ENCODE data around the gene SMTNL2.
A peak's percentile ranks its signal among the peaks of the same experiment; 100 is the strongest.
"Not testable (repeated sequence)": the region's sequence is repeated elsewhere in the genome, so short reads cannot be mapped to it uniquely, and the experiment has no call there.

The SMTNL2 gene

DNA sequence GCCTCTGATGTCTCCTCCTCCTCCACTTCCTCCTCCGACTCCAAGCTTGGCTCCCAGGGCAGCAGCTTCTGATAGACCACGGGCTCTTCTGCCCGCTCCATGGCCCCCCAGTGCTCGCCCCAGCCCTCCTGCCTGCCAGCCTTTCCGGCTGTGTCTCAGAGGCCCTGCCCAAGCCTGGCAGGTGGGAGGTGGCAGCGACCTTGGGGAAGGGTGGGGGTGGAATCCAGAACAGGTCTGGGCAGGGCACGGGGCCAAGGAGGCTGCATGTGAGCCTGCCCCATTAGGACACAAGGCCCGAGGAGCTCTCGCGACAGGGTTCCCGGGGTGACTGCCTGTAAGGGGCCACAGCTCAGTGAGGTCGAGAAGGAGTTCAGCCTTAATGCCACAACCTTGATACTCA is 23.9 kb upstream of the SMTNL2 start, which contains the start of gene GGT6:
Gene GGT6, minus strand, starts transcription at position 157 of the 400 bp plus-strand sequence. Its CDS starts 56 bp downstream, at position 101.
- DNase-seq (ENCODE audit: low spot score) = no peak

DNA sequence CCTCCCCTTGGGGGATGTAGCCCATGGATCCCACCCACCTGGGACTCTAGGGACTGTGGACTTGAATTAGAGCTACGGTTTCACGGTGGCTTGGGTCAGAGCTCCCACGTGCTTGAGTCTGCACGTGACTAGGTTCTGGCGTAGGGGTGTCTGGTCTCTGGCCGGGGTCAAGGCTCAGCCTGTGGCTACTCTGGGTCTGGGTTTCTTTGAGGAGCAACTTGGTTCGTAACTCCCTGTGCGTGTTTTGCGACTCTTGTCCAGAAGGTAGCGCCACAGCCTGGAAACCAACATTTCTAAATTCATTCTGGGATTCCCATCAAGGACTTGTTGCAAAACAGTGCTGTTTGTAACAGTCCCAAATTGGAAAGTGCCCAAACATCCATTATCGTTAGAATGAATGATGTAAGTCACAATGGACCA is 23.5 kb upstream of the SMTNL2 start:
- no peak for DNase-seq (ENCODE audit: low spot score)

DNA sequence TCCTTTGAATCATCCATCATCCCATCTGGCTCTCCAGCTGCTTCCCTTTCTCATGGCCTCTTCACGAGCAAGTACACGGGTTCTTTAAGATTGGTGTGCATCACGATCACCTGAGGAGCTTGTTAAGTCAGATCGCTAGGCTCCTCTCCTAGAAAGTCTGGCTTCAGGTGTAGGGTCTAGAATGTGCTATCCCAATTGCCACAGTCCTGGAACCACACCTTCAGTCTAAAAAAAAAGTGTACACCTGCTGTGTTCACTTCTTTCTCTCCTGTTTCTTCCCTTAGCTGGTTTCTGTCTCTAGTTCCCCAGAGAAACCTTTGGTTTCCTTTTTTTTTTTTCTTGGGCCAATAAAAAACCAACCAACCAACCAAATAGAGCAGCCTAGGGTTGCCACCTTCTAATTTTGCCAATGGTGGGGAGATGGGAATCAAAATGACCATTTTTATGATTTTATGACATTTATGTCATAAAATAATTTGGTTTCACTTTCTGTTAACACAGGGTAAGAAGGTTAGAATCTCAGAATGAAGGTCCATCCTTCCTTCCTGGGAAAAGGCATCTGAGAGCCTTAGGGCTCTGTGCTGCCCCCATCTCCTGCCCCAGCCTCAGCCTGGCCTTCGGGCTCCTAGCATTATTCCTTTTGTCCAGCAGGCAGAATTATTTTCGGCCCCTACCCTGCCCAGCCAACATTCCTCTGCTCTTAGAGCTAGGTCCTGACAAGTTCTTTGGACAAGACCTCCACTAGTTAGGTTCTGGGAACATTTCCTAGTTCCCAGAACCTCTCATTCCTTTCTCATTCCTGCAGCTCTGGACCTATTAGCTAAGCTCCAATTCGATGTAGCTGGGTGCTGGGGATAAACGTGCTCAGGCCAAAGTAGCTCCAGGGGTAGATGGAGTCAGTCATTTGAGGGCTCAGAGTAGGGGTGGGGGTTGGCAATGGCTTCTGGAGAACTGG is 22.0 kb upstream of the SMTNL2 start:
- DNase-seq (ENCODE audit: low spot score) = no peak

DNA sequence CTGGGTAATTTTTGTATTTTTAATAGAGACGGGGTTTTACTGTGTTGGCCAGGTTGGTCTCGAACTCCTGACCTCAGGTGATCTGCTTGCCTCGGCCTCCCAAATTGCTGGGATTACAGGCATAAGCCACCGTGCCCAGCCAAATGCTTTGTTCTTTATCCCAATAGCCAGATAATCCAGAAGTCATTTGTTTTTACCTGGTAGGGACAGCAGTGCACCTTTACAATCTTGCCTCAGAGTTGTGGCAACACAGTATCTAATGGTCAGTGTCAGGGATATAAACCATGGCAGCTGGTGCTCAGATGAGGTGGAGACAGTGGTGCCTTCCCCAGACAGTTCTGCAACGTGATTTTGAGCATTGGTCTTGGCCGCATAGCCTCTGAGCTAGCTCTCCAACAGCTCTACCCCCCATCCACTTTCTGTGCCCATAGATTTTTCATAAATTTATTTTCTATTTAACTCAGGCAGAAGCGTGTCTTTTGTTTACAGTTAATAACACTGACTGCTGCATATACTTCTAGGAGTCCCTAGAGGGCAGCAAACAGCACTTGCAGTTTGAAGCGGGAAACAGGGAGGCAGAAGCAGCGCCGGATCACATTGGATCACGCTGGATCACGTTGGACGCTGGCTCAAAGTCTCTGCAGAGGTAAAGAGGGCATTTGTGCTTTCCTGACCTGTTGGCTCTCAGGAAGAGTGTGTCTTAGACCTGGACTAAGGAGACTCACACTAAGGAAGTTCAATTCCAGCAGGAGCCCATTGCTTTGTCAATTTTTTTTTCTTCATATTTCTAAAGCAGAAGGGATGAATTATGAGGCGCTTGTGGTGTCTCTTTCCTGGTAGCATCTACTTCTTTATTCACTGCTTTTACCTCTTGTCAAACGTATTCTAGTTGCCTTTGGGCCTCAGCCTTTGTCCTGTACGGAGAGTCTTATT is 18.9 kb upstream of the SMTNL2 start:
- peak; percentile 78 for DNase-seq (ENCODE audit: low spot score)

DNA sequence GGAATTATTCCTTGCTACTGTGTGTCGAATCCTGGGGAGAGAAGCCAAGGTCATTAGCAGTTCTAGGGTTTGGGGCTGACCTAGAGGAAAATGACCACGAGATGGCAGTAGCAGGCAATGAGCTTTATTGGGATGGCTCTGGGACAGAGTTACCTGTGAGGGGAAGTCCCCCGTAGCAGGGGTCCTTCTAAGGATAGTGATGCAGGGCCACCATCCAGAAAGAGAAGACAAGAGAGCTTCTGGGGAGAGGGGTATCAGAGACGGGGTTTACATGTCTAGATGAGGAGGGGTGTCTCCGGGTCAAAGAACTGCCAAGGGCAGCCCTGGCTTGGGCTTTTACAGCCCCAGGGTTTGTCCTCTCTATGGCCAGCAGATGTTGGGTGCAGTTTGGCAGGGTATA is 17.5 kb upstream of the SMTNL2 start:
- DNase-seq (ENCODE audit: low spot score) = peak; percentile 61

DNA sequence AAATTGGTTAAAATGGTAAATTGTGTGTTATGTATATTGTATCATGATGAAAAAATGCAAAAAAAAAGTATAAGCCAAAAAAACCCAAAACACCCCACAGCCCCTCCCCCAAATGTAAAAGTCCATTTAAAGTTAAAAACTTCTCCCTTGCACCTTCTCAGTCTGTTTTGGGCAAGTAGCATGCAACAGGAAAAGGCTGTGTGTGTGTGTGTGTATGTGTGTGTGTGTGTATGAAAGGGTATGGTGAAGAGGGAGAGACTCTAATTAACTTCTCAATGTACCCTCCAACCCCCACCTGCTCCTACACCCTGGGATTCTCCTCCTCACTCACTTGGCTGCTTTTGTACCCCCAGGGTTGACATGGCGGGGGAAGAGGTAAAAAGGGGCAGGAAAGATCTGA is 14.7 kb upstream of the SMTNL2 start:
- no peak for DNase-seq (ENCODE audit: low spot score)

DNA sequence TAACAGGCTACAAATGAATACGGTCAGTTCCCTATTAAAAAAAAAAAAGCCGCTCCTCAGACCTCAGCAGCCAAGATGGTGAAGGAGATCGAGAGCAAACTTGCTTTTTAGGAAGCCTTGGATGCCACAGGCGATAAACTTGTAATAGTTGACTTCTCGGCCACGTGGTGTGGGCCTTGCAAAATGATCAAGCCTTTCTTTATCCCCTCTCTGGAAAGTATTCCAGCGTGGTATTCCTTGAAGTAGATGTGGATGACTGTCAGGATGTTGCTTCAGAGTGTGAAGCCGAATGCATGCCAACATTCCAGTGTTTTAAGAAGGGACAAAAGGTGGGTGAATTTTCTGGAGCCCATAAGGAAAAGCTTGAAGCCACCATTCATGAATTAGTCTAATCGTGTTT is 12.2 kb upstream of the SMTNL2 start:
- no peak for DNase-seq (ENCODE audit: low spot score)

DNA sequence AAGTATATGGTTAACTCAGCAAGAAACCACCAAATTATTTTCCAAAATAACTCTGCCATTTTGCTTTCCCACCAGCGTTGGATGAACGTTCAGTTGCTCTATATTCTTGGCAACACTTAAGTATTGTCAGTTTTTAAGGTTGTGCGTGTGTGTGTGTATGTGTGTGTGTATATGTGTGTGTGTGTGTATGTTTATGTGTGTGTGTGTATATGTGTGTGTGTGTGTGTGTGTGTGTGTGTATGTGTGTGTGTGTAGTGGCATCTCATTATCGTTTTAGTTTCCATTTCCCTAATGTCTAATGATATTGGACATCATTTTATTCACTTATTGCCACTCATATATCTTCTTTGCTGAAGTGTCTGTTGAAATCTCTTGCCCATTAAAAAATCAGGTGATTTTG is 11.2 kb upstream of the SMTNL2 start:
- no peak for DNase-seq (ENCODE audit: low spot score)

DNA sequence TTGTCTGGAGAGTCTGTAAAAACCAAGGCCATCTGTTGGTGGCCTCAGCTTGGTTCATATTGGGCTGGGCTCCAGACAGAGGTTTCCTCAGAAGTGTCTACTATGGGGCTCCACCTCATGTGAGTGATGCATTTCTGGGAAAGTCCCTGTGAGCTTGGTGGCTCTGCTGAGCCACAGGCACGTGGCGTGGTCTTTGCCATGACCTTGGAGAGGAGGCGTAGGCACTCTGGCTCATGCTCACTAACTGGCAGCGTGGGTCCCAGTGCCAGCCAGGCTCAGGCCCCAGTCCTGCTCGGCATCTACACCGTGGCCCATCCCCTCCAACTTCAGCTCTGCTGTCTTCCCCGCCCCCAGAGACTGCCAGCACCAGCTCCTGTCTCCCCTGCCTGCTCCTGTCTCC is 10.7 kb upstream of the SMTNL2 start:
- DNase-seq (ENCODE audit: low spot score) = peak; percentile 69

DNA sequence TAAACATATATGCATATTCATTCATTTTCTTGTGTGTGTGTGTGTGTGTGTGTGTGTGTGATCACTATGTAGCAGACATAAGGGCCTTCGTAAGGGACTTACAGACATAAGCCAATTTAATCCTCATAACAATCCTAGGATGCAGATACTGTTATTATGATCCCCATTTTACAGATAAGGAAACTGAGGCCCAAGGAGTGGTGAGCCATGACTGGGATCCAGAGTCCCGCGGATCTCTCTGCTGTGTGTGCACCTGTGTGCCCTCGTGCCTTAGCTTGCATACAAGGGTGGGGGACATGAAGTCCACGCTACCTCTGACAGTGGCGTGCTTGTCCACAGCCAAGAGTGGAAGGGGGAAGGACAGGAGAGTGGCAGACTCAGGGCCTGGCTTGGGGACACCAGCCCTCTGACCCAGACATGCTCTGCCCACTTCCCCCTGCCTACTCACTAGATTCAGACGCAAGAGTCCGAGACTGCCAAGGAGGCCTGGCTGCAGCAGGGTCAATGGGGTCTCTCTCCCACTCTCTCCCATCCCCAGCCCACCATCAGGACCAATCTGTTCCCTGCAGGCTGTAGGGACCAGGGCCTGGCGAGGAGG is 9.8 kb upstream of the SMTNL2 start:
- no peak for DNase-seq (ENCODE audit: low spot score)

DNA sequence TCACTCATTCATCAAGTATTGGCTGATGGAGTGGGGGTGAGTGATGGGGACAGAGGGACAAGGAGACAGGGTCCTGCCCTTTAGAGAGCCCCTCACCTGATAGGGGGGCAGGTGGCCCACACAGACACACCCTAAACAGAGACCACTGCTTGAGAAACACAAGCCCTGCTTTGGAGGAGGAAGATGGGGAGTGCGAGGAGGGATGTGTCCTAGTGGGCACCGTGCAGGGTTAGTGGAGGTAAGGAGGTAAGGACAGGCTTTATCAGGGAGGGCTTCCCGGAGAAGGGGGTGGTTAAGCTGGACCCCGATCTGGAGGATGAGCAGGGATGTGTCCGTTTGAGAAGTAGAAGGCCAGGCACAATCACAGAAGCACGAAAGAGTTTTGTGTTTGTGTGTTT is 8.2 kb upstream of the SMTNL2 start:
- no peak for DNase-seq (ENCODE audit: low spot score)

DNA sequence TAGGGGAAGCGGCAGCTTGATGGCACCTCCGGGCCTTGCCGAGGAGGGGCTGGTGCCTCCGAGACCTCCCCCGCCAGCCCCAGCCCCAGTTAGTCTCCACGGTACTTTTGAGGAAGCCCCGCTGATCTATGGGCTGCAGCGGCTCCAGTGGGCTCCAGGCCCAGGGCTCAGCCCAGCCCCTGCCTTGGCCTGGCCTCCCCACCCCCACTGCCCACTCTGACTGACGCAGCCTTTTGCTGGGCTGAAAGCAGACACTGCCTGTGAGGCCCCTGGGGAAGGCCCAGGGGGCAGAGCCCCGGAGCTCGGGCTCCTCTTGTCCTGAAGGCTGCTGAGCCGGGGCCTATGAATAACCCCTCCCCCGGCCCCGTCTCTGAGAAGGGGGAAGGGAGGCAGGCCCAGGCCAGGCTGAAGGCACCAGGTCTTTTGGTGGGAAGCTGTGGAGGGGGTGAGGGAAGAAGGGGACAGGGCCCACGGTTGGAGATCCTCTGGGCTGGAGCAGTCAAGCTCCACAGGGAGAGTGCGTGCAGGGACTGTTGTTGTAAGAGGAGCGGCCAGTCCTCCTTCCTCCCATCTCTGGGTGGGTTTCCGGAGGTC is 7.5 kb upstream of the SMTNL2 start:
- no peak for DNase-seq (ENCODE audit: low spot score)

DNA sequence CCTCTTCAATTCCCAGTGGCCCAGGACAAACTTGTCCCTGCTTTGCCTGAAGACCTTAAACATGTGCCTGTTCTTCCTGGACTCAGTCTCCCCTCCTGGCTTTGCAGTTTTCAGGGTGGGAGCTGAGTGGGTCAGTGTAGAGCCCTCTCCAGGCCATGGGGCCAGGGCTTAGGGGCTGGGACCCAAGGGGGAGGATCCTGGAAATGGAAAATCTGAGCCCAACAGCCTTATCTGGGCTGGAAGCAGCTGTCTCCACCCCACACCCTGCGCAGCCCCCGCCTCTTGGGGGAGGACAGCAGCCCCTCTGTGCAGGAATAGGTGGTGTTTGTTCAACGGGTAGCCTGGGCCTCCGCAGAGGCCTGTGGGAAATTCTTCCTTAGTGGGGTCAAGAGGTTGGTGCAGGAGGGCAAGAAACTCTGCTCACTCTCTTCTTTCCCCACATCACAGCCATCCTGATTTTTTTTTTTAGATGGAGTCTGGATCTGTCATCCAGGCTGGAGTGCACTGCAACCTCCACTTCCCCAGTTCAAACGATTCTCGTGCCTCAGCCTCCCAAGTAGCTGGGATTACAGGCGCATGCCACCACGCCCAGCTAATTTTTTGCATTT is 6.8 kb upstream of the SMTNL2 start:
- no peak for DNase-seq (ENCODE audit: low spot score)

DNA sequence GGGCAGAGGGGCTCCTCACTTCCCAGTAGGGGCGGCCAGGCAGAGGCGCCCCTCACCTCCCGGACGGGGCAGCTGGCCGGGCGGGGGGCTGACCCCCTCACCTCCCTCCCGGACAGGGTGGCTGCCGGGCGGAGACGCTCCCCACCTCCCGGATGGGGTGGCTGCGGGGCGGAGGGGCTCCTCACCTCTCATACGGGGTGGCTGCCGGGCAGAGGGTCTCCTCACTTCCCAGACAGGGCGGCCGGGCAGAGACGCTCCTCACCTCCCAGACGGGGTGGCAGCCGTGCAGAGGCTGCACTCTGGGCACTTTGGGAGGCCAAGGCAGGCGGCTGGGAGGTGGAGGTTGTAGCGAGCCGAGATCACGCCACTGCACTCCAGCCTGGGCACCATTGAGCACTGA is 6.0 kb upstream of the SMTNL2 start:
- DNase-seq (ENCODE audit: low spot score) = not testable (repeated sequence)

DNA sequence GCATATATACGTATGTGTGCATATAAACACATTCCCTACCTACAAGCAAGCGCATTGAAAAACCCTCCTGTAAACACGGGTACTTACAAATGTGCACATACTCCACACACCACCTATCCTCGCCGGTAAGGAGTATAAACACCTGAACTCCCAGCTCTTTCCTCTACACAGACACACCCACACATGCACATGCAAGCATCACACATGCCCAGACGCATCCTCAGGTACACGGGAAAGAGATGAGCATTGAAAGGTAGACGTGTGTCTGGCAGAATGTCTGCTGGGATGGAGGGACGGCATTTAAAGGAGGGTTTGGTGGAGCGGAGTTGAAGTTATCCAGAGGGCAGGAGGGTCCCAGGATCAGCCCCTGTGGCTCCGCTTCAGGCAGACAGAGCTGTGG is 4.7 kb upstream of the SMTNL2 start:
- no peak for DNase-seq (ENCODE audit: low spot score)

DNA sequence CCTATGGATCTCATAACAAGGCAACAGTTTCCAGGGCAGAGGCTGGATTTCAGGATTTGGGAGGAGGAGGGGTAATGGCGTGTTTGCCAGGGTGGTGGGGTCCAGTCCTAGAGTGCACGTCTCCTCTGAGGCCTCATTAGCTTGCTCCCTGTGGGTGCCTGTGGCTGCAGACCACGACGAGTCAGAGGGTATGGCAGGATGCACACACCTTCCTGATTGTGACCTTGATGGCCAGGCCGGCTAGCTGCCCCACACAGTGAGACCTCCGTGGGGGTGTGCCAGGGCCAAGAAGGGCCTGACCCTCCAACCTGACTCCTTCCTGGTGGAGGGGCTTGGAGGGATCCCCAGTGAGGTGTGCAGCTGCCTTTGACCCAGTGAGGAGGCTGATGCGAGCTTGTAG is 4.0 kb upstream of the SMTNL2 start:
- DNase-seq (ENCODE audit: low spot score) = no peak

DNA sequence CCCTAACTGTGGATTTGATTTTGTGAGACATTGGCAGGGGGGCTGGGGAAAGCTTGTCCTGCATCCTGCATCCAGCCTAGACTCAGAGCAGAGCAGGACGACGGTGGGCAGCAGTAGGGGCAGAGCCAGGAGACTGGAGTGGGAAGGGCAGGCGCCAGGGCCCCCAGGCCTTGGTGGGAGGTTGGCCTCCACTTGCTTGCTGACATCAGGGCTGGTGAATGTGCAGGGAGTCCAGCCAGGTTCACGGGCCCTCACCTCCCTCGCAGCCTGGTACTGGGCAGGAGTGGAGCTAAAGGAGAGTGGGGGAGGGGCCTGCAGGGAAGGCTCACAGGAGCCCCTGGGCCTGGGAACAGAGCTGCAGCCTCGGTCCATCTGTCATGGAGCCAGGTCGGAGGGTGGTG is 2.2 kb upstream of the SMTNL2 start:
- no peak for DNase-seq (ENCODE audit: low spot score)

DNA sequence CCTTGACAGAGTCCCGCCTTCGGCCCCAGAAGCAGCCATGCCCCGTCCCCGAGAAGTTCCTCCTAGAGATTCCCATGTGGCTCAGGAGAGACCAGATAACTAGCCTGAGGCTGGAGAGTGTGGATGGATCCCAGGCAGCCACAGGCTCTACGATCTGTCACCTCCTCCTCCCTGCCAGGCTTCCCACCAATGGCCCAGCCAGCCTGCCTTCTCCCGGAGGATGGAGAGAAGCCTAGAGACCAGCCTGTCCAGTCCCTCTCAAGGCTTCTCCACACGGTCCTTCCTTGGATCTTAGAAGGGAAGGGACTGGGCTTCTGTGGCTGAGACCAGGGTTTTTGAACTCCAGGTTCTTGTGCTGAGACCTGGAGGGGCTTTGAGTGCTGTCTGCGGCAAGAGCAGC is 1.6 kb upstream of the SMTNL2 start:
- no peak for DNase-seq (ENCODE audit: low spot score)

DNA sequence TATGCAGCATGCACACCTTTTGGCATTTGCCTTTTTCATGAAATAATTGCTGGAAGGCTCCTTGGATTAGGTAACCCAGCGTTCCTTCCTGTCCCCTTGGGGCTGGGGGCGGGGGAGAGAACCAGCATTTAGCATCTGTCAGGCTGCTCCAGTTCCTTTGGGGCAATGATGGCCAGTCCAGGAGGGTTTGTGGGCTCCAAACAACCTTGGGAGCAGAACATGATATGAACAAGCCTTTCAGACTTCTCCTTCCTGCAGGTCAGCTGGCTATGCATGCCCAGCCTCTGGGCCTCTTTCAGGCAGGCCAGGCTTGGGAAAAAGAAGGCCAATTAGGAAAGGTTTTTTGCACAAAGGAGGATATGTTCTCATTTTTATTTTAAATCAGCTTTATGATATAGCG is 1.1 kb upstream of the SMTNL2 start:
- no peak for DNase-seq (ENCODE audit: low spot score)

DNA sequence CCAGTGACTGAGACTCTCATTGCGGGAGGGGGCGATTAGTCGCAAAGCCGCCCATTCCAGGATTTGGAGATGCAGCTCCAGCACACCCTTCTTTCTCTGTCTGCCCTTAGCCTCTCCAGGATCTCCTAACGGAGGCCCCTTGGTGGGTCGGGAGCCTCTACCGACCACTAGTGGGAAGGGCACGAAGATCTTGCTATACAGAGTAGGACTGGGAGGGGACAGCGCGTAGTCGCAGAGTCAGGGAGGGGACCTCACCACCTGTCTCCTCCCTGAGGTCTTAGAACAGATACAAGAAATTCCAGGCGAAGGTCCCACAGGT is 588 bp upstream of the SMTNL2 start:
- DNase-seq (ENCODE audit: low spot score) = no peak

DNA sequence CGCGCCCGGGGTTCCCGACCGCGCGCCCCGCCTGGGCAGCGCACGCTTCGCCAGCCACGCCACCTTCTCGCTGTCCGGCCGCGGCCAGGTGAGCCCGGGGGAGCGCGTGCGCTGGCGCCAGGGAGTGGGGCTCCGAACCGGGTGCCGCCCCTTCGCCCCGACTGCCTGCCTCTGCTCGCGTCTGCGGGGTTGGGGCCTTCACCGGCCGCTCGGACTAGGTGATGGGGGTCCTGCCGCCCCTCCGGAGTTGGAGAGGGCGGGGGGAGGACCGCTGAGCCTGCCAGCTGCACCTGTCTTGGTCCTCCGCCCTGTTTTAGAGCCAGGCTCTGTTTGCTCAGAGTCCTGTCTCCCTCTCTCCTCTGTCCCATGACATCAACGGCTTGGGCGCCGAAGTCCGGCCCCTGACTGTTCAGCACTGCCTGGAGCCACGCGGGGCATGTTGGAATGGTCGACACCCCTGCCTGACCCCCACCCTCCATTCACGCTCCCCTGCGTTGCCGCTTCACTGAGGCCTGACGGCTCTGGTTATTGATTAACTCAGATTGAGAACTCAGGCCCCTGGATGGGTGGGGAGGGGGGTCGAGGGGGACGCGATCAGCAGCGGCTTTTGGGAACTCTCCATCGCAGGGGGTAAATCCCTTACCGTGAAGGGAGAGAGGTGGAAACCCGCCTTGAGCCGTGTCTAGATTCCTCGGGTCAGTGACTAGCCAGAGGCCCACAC is 748 bp downstream of the SMTNL2 start:
- no peak for DNase-seq (ENCODE audit: low spot score)
